Rectal smooth muscle tissue (tissue), 1 donor: ENCODE results near the gene ANKRD36C.
"Not testable (repeated sequence)": the region's sequence is repeated elsewhere in the genome, so short reads cannot be mapped to it uniquely, and the experiment has no call there.

Experiments used
- H3K27ac ChIP-seq: one replicate; pipeline ENCODE4 v1.7.0; 2013; ENCODE audit warnings: low read depth, low read length, inconsistent platforms
- H3K27me3 ChIP-seq: one replicate; pipeline ENCODE4 v1.7.0; 2013; ENCODE audit warnings: low read length; ENCODE audit not compliant: control insufficient read depth, insufficient read depth
- H3K36me3 ChIP-seq: one replicate; pipeline ENCODE4 v1.7.0; 2013; ENCODE audit warnings: low read length; ENCODE audit not compliant: control insufficient read depth, insufficient read depth
- H3K4me1 ChIP-seq: one replicate; pipeline ENCODE4 v1.7.0; 2013; ENCODE audit warnings: low read length; ENCODE audit not compliant: control insufficient read depth, insufficient read depth
- H3K4me3 ChIP-seq: one replicate; pipeline ENCODE4 v1.7.0; 2013; ENCODE audit warnings: low read length
- H3K9ac ChIP-seq: one replicate; pipeline ENCODE4 v1.7.0; 2013; ENCODE audit warnings: low read length

The ANKRD36C gene

GRCh38 chr2:95951662-95952061, 40.0 kb downstream of the ANKRD36C start:
- not testable (repeated sequence) for H3K4me3 ChIP-seq, H3K27me3 ChIP-seq, H3K9ac ChIP-seq, H3K36me3 ChIP-seq, H3K27ac ChIP-seq, H3K4me1 ChIP-seq

GRCh38 chr2:95948039-95948438, 43.6 kb downstream of the ANKRD36C start:
- not testable (repeated sequence) for H3K9ac ChIP-seq, H3K27me3 ChIP-seq, H3K27ac ChIP-seq, H3K4me1 ChIP-seq, H3K36me3 ChIP-seq, H3K4me3 ChIP-seq

GRCh38 chr2:95939947-95940346, 51.7 kb downstream of the ANKRD36C start:
- not testable (repeated sequence) for H3K27ac ChIP-seq, H3K4me3 ChIP-seq, H3K9ac ChIP-seq, H3K27me3 ChIP-seq, H3K36me3 ChIP-seq, H3K4me1 ChIP-seq

GRCh38 chr2:95930740-95931139, 60.9 kb downstream of the ANKRD36C start:
- not testable (repeated sequence) for H3K4me1 ChIP-seq, H3K4me3 ChIP-seq, H3K9ac ChIP-seq, H3K27me3 ChIP-seq, H3K27ac ChIP-seq, H3K36me3 ChIP-seq

GRCh38 chr2:95917007-95917406, 74.6 kb downstream of the ANKRD36C start:
- H3K27me3 ChIP-seq, H3K9ac ChIP-seq, H3K4me1 ChIP-seq, H3K27ac ChIP-seq, H3K36me3 ChIP-seq, H3K4me3 ChIP-seq: not testable (repeated sequence)

GRCh38 chr2:95915131-95915530, 76.5 kb downstream of the ANKRD36C start:
- H3K9ac ChIP-seq, H3K27ac ChIP-seq, H3K36me3 ChIP-seq, H3K4me3 ChIP-seq, H3K27me3 ChIP-seq, H3K4me1 ChIP-seq: not testable (repeated sequence)

- H3K27ac ChIP-seq, H3K9ac ChIP-seq, H3K36me3 ChIP-seq, H3K27me3 ChIP-seq, H3K4me1 ChIP-seq, H3K4me3 ChIP-seq: not testable (repeated sequence)
Observed at GRCh38 chr2:95911431-95911830, 80.2 kb downstream of the ANKRD36C start.

GRCh38 chr2:95894443-95894842, 97.2 kb downstream of the ANKRD36C start:
- H3K27me3 ChIP-seq, H3K36me3 ChIP-seq, H3K4me1 ChIP-seq, H3K4me3 ChIP-seq, H3K9ac ChIP-seq, H3K27ac ChIP-seq: not testable (repeated sequence)

- not testable (repeated sequence) for H3K4me3 ChIP-seq, H3K4me1 ChIP-seq, H3K36me3 ChIP-seq, H3K9ac ChIP-seq, H3K27me3 ChIP-seq, H3K27ac ChIP-seq
Observed at GRCh38 chr2:95867929-95868328, 123.7 kb downstream of the ANKRD36C start.

- not testable (repeated sequence) for H3K4me3 ChIP-seq
Observed at GRCh38 chr2:95867047-95867677, 124.5 kb downstream of the ANKRD36C start.

GRCh38 chr2:95862121-95862520, 129.5 kb downstream of the ANKRD36C start:
- not testable (repeated sequence) for H3K4me3 ChIP-seq, H3K4me1 ChIP-seq, H3K9ac ChIP-seq, H3K27me3 ChIP-seq, H3K27ac ChIP-seq, H3K36me3 ChIP-seq

More at GRCh38 chr2:95867047-95867677, 124.5 kb downstream of the ANKRD36C start:
- not testable (repeated sequence) for H3K36me3 ChIP-seq, H3K27ac ChIP-seq, H3K9ac ChIP-seq, H3K4me1 ChIP-seq, H3K27me3 ChIP-seq

GRCh38 chr2:95836151-95836550, 155.5 kb downstream of the ANKRD36C start:
- H3K9ac ChIP-seq, result no peak overlapping the region
- H3K36me3 ChIP-seq, result no peaks in the 10 kb centered on the region

GRCh38 chr2:95834077-95835013, 157.3 kb downstream of the ANKRD36C start:
- not testable (repeated sequence) for H3K36me3 ChIP-seq, H3K27me3 ChIP-seq, H3K27ac ChIP-seq, H3K4me1 ChIP-seq, H3K4me3 ChIP-seq, H3K9ac ChIP-seq

More at GRCh38 chr2:95836151-95836550, 155.5 kb downstream of the ANKRD36C start:
- Histone ChIP-seq H3K4me3 (no peak overlapping the region), H3K27me3 (no peaks in the 10 kb centered on the region), H3K27ac (no peak overlapping the region), H3K4me1 (no peaks in the 10 kb centered on the region)
